Measurements from ENCODE around the gene PHF3. TPM values are rescaled to one million over a fixed set of nuclear protein-coding genes. Genes with fewer than 3 reads are reported as not detected.
"Not testable (repeated sequence)": the region's sequence is repeated elsewhere in the genome, so short reads cannot be mapped to it uniquely, and the experiment has no call there.

PHF3 gene
- total RNA-seq, 2 experiments from 2014 or later: 66.2 to 69.5 TPM

DNA sequence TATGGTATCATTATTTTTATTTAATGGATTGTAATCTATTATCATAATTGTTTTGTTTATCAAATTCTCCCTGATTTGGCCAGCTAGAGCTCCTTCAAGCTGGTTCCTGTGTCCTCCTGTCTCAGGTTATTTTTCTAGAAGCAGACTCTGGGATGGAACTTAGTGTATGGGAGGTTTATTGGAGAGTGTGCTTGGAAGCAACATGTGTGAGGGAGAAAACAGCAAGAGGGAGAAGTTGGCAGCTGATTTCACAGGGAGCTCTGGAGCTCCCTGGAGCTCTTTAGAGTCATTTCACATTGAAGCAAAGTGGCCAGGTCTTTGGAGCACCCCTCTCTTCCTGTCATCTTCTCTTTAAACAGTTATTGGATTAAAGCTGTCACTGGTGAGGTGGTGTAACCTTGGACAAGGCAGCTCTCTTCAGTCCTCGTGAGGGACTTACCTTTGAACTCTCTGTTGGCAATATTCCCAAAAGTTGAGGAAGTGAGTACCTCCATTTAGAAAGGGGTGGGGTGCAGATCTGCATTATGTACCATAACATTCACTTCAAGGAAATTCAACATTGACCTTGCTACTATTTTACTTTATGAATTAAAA is 103.6 kb downstream of the PHF3 start:
- H3K4me1 Mint-ChIP-seq: no peaks in the 10 kb centered on the region
- no peaks in the 10 kb centered on the region for H3K36me3 Mint-ChIP-seq
- no peaks in the 10 kb centered on the region for H3K27me3 Mint-ChIP-seq
- H3K27ac Mint-ChIP-seq: no peak overlapping the region
- POLR2A ChIA-PET: no interaction called here
- no peak overlapping the region for H3K4me3 Mint-ChIP-seq
- ATAC-seq (ENCODE audit: low read depth): no peak
- peaks cover 9% of the 10 kb centered on the region for H3K9me3 Mint-ChIP-seq
- DNase-seq: no peak

DNA sequence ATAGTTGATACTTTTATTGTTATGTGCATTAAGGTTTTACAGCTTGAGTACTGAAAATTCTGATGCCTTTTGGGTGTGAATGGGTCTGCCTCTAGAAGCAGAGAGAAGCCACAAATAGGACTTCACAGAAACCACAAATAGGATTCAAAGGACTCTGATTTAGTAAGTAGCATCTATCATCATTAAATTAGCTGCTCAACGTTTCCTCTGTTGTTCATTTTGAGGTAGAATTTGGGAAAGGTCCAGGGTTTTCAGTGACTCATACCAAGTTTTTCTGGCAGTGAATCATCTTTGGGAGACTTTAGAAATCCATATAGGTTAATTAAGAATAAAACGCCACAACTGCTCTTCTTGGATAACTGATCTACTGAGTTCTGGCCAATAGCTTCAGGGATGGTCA is 105.1 kb downstream of the PHF3 start:
- Mint-ChIP-seq H3K27me3 (no peaks in the 10 kb centered on the region), H3K4me1 (no peaks in the 10 kb centered on the region), H3K36me3 (no peaks in the 10 kb centered on the region), H3K4me3 (no peak overlapping the region), H3K27ac (no peak overlapping the region), H3K9me3 (peaks cover 6% of the 10 kb centered on the region)
- POLR2A ChIA-PET: no interaction called here
- DNase-seq: no peak
- no peak for ATAC-seq (ENCODE audit: low read depth)

DNA sequence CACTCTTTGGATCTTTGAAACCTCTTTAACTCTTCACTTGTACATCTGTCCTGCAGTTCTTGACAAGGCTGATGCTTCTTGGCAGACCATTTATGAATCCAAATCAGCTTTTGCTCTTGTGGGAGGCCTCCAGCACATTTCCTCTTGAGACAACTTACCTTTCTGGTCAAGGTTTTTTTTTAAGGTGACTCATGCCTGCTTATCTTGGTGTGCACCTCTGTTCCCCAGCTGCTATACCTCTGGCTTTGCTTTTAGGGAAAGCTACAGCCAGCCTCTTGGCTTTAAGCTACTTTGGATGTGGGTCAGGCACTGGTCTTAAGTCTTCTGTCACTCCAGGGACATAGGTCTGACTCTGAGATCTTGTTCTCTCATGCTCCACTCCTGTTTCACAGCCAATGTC is 106.5 kb downstream of the PHF3 start:
- POLR2A ChIA-PET: no interaction called here
- Mint-ChIP-seq H3K9me3 (peaks cover 6% of the 10 kb centered on the region), H3K4me3 (no peak overlapping the region), H3K27ac (no peak overlapping the region), H3K36me3 (no peaks in the 10 kb centered on the region), H3K4me1 (no peaks in the 10 kb centered on the region), H3K27me3 (no peaks in the 10 kb centered on the region)
- no peak for DNase-seq
- no peak for ATAC-seq (ENCODE audit: low read depth)

DNA sequence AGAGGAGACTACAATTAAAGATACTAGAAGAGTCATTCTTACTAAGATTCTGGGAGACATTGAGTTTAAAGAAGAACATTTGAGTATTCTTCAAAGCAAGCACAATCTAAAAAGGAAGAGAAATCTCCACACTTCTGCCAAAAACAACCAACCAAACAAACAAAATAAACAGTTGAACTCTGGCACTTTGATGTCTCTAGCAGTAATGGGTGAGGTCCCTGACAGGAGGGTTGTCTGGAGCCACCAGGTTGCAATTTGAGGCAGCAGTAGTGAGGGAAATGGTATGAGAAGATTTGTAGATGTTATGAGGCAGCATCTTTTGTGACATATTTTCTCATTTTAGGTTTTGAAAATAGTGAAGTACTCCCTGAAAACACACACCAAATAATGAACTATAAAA is 108.1 kb downstream of the PHF3 start:
- Mint-ChIP-seq H3K27me3 (no peaks in the 10 kb centered on the region), H3K4me1 (no peaks in the 10 kb centered on the region), H3K36me3 (no peaks in the 10 kb centered on the region), H3K4me3 (no peak overlapping the region), H3K27ac (no peak overlapping the region), H3K9me3 (peaks cover 12% of the 10 kb centered on the region)
- POLR2A ChIA-PET: no interaction called here
- DNase-seq (no peak), ATAC-seq (ENCODE audit: low read depth) (no peak)

DNA sequence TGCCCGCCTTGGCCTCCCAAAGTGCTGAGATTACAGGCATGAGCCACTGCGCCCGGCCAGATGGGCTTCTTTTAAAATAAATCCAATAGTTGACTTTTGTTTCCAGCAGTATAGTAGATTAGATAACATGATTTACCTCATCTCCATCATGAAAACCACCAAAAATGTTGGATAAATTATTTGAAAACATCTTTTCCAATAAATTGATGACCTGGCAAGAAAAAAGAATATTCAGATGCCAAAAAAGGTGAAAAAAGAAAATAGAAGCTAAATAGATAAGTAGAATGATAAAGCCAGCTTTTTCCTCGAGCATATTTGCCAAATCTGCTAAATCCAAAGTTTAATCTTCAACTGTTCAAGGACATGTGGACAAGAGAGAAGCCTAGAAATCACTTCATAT is 109.2 kb downstream of the PHF3 start:
- Mint-ChIP-seq H3K4me3 (no peak overlapping the region), H3K36me3 (no peaks in the 10 kb centered on the region)
- POLR2A ChIA-PET: no interaction called here

DNA sequence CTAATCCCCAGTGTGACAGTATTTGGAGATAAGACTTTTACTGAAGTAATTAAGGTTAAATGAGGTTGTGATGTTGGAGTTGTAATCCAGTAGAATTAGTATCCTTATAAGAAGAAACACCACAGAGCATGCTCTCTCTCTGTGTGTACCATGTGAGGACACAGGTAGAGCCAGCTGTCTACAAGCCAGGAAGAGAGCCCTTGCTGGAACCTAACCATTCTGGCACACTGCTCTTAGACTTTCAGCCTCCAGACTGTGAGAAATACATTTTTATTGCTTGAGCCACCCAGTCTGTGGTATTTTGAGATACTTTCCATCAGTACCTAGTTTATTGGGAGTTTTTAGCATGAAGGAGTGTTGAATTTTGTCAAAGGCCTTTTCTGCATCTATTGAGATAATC is 110.2 kb downstream of the PHF3 start:
- H3K36me3 Mint-ChIP-seq: no peaks in the 10 kb centered on the region
- POLR2A ChIA-PET: no interaction called here
- no peaks in the 10 kb centered on the region for H3K27me3 Mint-ChIP-seq
- peaks cover 7% of the 10 kb centered on the region for H3K9me3 Mint-ChIP-seq
- no peaks in the 10 kb centered on the region for H3K4me1 Mint-ChIP-seq
- no peak overlapping the region for H3K4me3 Mint-ChIP-seq
- no peak for ATAC-seq (ENCODE audit: low read depth)
- no peak for DNase-seq
- no peak overlapping the region for H3K27ac Mint-ChIP-seq

More for the DNA sequence above, 109.2 kb downstream of the PHF3 start:
- no peaks in the 10 kb centered on the region for H3K27me3 Mint-ChIP-seq
- no peak overlapping the region for H3K27ac Mint-ChIP-seq
- peaks cover 10% of the 10 kb centered on the region for H3K9me3 Mint-ChIP-seq
- no peaks in the 10 kb centered on the region for H3K4me1 Mint-ChIP-seq
- no peak for ATAC-seq (ENCODE audit: low read depth)
- DNase-seq: no peak

DNA sequence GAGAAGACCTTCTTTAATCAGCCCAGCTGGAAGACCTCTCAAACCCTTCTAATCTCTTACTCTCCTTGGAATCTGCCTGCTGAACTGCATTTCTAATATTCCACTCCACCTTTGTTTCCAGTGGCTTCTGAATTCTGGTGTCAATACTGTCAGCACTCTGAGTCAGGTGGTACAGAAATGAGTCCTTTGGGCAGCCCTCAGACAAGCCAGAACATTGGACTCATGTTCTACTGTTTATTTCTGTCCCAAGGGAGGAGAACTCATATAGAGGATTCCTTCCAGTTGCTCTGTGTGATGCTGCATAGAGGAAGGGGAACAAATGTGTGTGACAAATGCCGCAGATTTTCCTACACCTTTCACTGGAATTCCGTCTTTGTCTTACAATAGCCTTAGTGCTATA is 114.8 kb downstream of the PHF3 start:
- ATAC-seq (ENCODE audit: low read depth): no peak

DNA sequence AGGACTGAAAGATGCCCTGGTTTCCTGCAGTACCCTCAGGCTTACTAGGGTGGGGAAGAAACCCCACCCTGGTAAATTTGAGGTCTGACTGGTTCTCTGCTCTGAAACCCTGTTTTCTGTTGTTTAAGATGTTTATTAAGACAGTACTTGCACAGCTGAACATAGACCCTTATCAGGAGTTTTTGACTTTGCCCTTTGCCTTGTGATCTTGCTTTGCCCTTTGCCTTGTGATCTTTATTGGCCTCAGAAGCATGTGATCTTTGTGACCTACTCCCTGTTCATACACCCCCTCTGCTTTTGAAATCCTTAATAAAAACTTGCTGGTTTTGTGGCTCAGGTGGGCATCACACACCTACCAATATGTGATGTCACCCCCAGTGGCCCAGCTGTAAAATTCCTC is 121.7 kb downstream of the PHF3 start:
- H3K4me3 Mint-ChIP-seq; POLR2A ChIA-PET; H3K27me3 Mint-ChIP-seq; H3K27ac Mint-ChIP-seq; H3K36me3 Mint-ChIP-seq; ATAC-seq (ENCODE audit: low read depth); DNase-seq; H3K4me1 Mint-ChIP-seq: not testable (repeated sequence)
- H3K9me3 Mint-ChIP-seq: peaks cover 16% of the 10 kb centered on the region

More for the DNA sequence above, 114.8 kb downstream of the PHF3 start:
- no peak overlapping the region for H3K27ac Mint-ChIP-seq
- DNase-seq: no peak
- H3K4me3 Mint-ChIP-seq: no peak overlapping the region
- POLR2A ChIA-PET: no interaction called here
- no peaks in the 10 kb centered on the region for H3K36me3 Mint-ChIP-seq
- peaks cover 11% of the 10 kb centered on the region for H3K9me3 Mint-ChIP-seq
- no peaks in the 10 kb centered on the region for H3K27me3 Mint-ChIP-seq
- H3K4me1 Mint-ChIP-seq: no peaks in the 10 kb centered on the region

DNA sequence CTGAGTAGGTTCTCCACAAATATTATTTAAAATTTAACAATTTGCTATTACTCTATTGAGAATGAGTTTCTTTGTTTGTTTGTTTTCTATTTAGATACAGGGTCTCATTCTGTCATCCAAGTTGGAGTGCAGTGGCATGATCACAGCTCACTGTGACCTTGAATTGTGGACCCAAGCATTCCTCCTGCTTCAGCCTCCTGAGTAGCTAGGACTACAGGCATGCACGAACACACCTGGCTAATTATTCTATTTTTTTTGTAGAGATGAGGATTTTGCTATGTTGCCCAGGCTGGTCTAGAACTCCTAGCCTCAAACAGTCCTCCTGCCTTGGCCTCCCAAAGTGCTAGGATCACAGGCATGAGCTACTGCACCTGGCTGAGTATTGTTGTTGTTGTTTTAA is 122.2 kb downstream of the PHF3 start:
- no peak overlapping the region for H3K27ac Mint-ChIP-seq
- ATAC-seq (ENCODE audit: low read depth): no peak
- DNase-seq: no peak
- H3K4me1 Mint-ChIP-seq: no peaks in the 10 kb centered on the region
- peaks cover 16% of the 10 kb centered on the region for H3K9me3 Mint-ChIP-seq
- H3K4me3 Mint-ChIP-seq: no peak overlapping the region
- H3K36me3 Mint-ChIP-seq: peaks cover 6% of the 10 kb centered on the region
- H3K27me3 Mint-ChIP-seq: peaks cover 3% of the 10 kb centered on the region
- POLR2A ChIA-PET: no interaction called here

DNA sequence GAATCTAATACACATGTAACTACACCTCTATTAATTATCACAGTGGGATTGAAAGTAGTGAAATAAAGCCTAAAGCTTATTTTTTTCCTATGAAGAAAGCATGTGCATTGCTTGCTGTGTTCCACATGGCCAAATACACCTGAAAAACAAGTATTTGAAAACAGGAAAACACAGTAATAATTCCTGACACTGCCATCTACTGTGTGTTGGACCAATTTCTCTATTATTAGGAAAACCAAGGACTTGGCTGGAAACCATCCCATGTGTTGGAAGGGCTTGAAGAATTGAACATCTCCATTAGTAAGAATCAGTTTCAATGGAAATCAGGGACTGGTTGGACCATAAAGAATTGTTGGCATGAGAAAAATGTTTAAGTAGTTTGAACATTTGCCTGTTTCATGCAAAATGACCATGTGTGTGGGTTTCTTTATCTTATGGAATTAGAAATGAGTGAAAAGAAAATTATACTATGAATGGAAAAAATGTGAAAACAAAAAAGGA is 124.1 kb downstream of the PHF3 start:
- DNase-seq: no peak
- Mint-ChIP-seq H3K27me3 (peaks cover 3% of the 10 kb centered on the region), H3K36me3 (peaks cover 6% of the 10 kb centered on the region), H3K9me3 (peaks cover 16% of the 10 kb centered on the region), H3K4me1 (no peaks in the 10 kb centered on the region), H3K4me3 (no peak overlapping the region), H3K27ac (no peak overlapping the region)
- POLR2A ChIA-PET: no interaction called here
- no peak for ATAC-seq (ENCODE audit: low read depth)

DNA sequence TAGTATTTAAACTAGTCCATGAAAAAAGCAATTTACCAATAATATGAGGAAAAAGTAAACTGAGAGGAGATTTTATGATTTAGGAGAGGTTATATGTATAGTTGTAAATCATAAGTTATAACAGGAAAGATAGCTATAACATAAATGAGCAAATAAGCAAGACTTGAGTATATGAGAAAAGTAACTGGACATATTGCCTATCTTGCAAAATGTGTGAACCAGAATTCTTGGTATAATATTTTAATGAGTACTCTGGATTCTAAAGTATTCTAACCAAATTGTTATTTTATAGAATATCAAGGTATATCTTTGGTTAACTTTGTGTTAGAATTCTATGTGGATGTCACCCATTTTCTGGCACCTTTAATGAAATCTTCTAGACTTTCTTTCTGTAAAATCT is 124.6 kb downstream of the PHF3 start:
- ATAC-seq (ENCODE audit: low read depth) (no peak), DNase-seq (no peak)
- Mint-ChIP-seq H3K4me3 (no peak overlapping the region), H3K36me3 (peaks cover 6% of the 10 kb centered on the region), H3K4me1 (no peaks in the 10 kb centered on the region), H3K27me3 (peaks cover 3% of the 10 kb centered on the region), H3K9me3 (peaks cover 12% of the 10 kb centered on the region), H3K27ac (no peak overlapping the region)
- POLR2A ChIA-PET: no interaction called here

DNA sequence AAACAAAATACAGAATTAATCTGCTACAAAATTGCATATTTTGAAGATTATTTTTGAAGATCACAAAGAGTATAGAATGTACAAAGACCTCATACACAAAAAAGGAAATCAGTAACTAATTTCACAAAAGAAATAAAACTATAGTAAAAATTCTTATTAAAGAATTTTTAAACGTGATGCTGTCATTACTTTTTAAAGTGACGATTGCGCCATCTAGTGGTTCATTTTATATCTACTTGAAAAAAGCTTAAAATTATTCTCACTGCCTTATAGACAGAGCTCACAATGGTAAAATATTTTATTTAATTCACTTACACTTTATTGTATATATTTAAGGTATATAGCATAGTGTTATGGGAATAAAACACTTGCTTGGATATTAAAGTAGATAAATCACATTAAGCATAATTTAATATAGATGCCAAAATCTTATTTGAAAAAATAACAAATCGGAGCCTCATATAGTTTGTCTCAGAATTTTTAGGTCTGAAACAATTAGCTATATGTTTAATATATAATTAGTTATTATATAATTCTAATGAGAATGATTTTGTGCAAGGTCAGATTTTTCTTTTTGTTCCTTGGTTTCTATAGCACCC is 128.8 kb downstream of the PHF3 start:
- no peaks in the 10 kb centered on the region for H3K4me1 Mint-ChIP-seq
- DNase-seq: no peak
- H3K27ac Mint-ChIP-seq: no peak overlapping the region
- peaks cover 1% of the 10 kb centered on the region for H3K9me3 Mint-ChIP-seq
- POLR2A ChIA-PET: interaction anchor here (0.9 to 1.4 kb wide), 3 partner anchors 166 to 413 kb away, joined by 4 read pairs; no protein-coding TSS in a partner anchor
- ATAC-seq (ENCODE audit: low read depth): no peak
- H3K36me3 Mint-ChIP-seq: no peaks in the 10 kb centered on the region
- peaks cover 20% of the 10 kb centered on the region for H3K27me3 Mint-ChIP-seq
- H3K4me3 Mint-ChIP-seq: no peak overlapping the region
